K562 (cell line): ENCODE results near the gene POLL.

ENCODE experiments used
- EZH2 ChIP-seq: IDR thresholded peaks from 2 replicates; pipeline ENCODE4 v1.6.1; 2012; ENCODE audit warnings: low read depth, mild to moderate bottlenecking, inconsistent platforms, low read length, borderline replicate concordance
- JUN ChIP-seq, 2 experiments: sonication (generic) in 1 of 2; formaldehyde crosslinking in 1 of 2; IDR thresholded peaks; 2 replicates each; pipeline versions ENCODE4 v1.6.1 to v1.8.0; 2012 to 2022; ENCODE audit warnings: borderline replicate concordance in 2 of 2, mild to moderate bottlenecking in 2 of 2, improper control_type of control experiment in 1 of 2, low read depth in 1 of 2, low read length in 1 of 2, missing genetic modification reagents in 1 of 2
- POLR3A ChIP-seq: IDR thresholded peaks from 2 replicates; pipeline ENCODE4 v1.6.1; 2011; ENCODE audit warnings: borderline replicate concordance, mild to moderate bottlenecking, moderate library complexity; ENCODE audit not compliant: insufficient read length, insufficient read depth; ENCODE audit errors: extremely low read depth
- SAP30 ChIP-seq: fragments of 200-600 bp; sonication (generic); IDR thresholded peaks from 2 replicates; pipeline ENCODE4 v1.6.1; 2012; ENCODE audit warnings: borderline replicate concordance, low read depth, mild to moderate bottlenecking, moderate library complexity, low read length, control low read depth, inconsistent platforms; ENCODE audit not compliant: insufficient read depth, poor library complexity, severe bottlenecking
- SMAD1 ChIP-seq: fragments of 150-350 bp; IDR thresholded peaks from 2 replicates; pipeline ENCODE4 v1.6.1; 2014; ENCODE audit warnings: low read length, low read depth; ENCODE audit not compliant: partially characterized antibody
- SREBF1 ChIP-seq: fragments of 150-350 bp; IDR thresholded peaks from 2 replicates; pipeline ENCODE4 v1.6.1; 2014; ENCODE audit warnings: antibody characterized with exemption, low read depth, low read length, borderline replicate concordance
- ZKSCAN8 ChIP-seq: fragments of 200-800 bp; sonication (Bioruptor generic); IDR thresholded peaks from 2 replicates; pipeline ENCODE4 v1.6.1; 2016; ENCODE audit warnings: missing genetic modification characterization, missing compliant biosample characterization
- TF ChIP-seq, protein P1 (sequence below): sonication (generic); formaldehyde crosslinking; IDR thresholded peaks from 2 replicates; pipeline ENCODE4 v1.9.0; 2022; ENCODE audit warnings: mild to moderate bottlenecking, missing genetic modification reagents
- TF ChIP-seq, protein P2 (sequence below), 2 experiments: fragments of 250-450 bp in 1 of 2; fragments of 450-650 bp in 1 of 2; sonication (Bioruptor Pico) in 1 of 2; IDR thresholded peaks; 2 replicates each; pipeline versions ENCODE4 v1.6.1 to v1.8.0; 2016 to 2021; ENCODE audit warnings: mild to moderate bottlenecking in 2 of 2, moderate library complexity in 2 of 2, missing compliant biosample characterization in 1 of 2, missing genetic modification characterization in 1 of 2
- TF ChIP-seq, protein P3 (sequence below), 3 experiments: IDR thresholded peaks in 2 of 3; conservative IDR thresholded peaks in 1 of 3; 2 replicates each; pipeline ENCODE4 v1.5.1; 2011 to 2012; ENCODE audit warnings: low read length in 3 of 3, mild to moderate bottlenecking in 3 of 3, control low read depth in 2 of 3, improper control_type of control experiment in 1 of 3, inconsistent platforms in 1 of 3, low read depth in 1 of 3, mixed read lengths in 1 of 3, moderate library complexity in 1 of 3; ENCODE audit not compliant: insufficient read depth in 2 of 3
- TF ChIP-seq, protein P4 (sequence below), 2 experiments: fragments of 450-650 bp in 1 of 2; sonication (generic) in 1 of 2; formaldehyde crosslinking in 1 of 2; IDR thresholded peaks in 1 of 2; conservative IDR thresholded peaks in 1 of 2; 2 replicates each; pipeline versions ENCODE4 v1.6.1 to v1.8.1; 2016 to 2023; ENCODE audit warnings: mild to moderate bottlenecking in 2 of 2, moderate library complexity in 2 of 2, inconsistent platforms in 1 of 2, missing genetic modification reagents in 1 of 2

DNA sequence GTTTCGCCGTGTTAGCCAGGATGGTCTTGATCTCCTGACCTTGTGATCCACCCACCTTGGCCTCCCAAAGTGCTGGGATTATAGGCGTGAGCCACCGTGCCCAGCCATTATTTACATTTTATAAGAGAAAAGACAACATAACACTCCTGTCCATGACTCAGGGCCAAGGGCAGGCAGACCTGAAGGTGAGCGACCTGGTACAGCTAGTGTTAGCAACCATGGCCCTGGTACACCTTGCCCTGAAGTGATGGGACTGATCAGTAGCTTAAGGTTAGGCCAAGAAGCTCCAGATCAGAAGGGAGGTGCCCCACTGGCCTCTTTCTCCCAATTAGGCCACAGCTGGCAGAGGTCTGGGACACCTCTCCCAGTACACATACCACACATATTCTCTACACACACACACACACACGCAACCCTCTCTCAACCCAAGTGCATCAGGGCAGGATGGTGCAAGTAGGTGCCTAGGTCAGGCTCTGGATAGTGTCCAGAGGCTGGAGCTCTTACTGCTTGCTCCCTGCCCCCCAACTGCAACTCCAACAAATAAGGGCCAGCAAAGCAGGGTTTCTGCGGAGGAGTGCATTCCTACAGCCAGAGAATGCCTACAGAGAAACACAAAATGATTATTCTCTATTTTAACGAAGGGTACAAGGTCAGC lies 43.9 kb upstream of the POLL start:
- TF ChIP-seq, protein P1, sequence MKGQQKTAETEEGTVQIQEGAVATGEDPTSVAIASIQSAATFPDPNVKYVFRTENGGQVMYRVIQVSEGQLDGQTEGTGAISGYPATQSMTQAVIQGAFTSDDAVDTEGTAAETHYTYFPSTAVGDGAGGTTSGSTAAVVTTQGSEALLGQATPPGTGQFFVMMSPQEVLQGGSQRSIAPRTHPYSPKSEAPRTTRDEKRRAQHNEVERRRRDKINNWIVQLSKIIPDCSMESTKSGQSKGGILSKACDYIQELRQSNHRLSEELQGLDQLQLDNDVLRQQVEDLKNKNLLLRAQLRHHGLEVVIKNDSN (CRISPR knock-in tag) = no peak
- no peak for TF ChIP-seq ZKSCAN8 (CRISPR knock-in tag)
- TF ChIP-seq POLR3A = no peak
- TF ChIP-seq, protein P2, sequence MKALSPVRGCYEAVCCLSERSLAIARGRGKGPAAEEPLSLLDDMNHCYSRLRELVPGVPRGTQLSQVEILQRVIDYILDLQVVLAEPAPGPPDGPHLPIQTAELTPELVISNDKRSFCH (CRISPR knock-in tag; IDR thresholded peaks at IDR 0.05) = no peak
- TF ChIP-seq, protein P2 (tag; IDR thresholded peaks at IDR 0.05) = no peak
- TF ChIP-seq, protein P3, sequence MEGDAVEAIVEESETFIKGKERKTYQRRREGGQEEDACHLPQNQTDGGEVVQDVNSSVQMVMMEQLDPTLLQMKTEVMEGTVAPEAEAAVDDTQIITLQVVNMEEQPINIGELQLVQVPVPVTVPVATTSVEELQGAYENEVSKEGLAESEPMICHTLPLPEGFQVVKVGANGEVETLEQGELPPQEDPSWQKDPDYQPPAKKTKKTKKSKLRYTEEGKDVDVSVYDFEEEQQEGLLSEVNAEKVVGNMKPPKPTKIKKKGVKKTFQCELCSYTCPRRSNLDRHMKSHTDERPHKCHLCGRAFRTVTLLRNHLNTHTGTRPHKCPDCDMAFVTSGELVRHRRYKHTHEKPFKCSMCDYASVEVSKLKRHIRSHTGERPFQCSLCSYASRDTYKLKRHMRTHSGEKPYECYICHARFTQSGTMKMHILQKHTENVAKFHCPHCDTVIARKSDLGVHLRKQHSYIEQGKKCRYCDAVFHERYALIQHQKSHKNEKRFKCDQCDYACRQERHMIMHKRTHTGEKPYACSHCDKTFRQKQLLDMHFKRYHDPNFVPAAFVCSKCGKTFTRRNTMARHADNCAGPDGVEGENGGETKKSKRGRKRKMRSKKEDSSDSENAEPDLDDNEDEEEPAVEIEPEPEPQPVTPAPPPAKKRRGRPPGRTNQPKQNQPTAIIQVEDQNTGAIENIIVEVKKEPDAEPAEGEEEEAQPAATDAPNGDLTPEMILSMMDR (IDR thresholded peaks at IDR 0.05 in 2 of 3, conservative IDR thresholded peaks at IDR 0.05 in 1 of 3; ENCODE audit: insufficient read depth in 2 of 3, low read depth in 1 of 3, low read length in 3 of 3) = no peak
- TF ChIP-seq SMAD1 = no peak
- no peak for TF ChIP-seq JUN (IDR thresholded peaks at IDR 0.05; ENCODE audit: borderline replicate concordance, low read depth, low read length)
- no peak for TF ChIP-seq JUN (CRISPR knock-in tag; IDR thresholded peaks at IDR 0.05; ENCODE audit: borderline replicate concordance)
- TF ChIP-seq EZH2 = no peak
- TF ChIP-seq, protein P4, sequence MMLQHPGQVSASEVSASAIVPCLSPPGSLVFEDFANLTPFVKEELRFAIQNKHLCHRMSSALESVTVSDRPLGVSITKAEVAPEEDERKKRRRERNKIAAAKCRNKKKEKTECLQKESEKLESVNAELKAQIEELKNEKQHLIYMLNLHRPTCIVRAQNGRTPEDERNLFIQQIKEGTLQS (IDR thresholded peaks at IDR 0.05) = no peak
- TF ChIP-seq, protein P4 (CRISPR knock-in tag; conservative IDR thresholded peaks at IDR 0.05) = no peak
- TF ChIP-seq SREBF1 = no peak
- TF ChIP-seq SAP30 = no peak
